ENCODE results near the gene LAPTM5.

GRCh38 chr1:30697571-30698376, 59.8 kb downstream of the LAPTM5 start:
- TF ChIP-seq, protein P1, sequence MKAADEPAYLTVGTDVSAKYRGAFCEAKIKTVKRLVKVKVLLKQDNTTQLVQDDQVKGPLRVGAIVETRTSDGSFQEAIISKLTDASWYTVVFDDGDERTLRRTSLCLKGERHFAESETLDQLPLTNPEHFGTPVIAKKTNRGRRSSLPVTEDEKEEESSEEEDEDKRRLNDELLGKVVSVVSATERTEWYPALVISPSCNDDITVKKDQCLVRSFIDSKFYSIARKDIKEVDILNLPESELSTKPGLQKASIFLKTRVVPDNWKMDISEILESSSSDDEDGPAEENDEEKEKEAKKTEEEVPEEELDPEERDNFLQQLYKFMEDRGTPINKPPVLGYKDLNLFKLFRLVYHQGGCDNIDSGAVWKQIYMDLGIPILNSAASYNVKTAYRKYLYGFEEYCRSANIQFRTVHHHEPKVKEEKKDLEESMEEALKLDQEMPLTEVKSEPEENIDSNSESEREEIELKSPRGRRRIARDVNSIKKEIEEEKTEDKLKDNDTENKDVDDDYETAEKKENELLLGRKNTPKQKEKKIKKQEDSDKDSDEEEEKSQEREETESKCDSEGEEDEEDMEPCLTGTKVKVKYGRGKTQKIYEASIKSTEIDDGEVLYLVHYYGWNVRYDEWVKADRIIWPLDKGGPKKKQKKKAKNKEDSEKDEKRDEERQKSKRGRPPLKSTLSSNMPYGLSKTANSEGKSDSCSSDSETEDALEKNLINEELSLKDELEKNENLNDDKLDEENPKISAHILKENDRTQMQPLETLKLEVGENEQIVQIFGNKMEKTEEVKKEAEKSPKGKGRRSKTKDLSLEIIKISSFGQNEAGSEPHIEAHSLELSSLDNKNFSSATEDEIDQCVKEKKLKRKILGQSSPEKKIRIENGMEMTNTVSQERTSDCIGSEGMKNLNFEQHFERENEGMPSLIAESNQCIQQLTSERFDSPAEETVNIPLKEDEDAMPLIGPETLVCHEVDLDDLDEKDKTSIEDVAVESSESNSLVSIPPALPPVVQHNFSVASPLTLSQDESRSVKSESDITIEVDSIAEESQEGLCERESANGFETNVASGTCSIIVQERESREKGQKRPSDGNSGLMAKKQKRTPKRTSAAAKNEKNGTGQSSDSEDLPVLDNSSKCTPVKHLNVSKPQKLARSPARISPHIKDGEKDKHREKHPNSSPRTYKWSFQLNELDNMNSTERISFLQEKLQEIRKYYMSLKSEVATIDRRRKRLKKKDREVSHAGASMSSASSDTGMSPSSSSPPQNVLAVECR (CRISPR knock-in tag; IDR thresholded peaks at IDR 0.05; ENCODE audit: borderline replicate concordance), result no peak
- TF ChIP-seq HDAC6 (IDR thresholded peaks at IDR 0.05; ENCODE audit: low read depth, low read length), result no peak
- TF ChIP-seq PHF5A (CRISPR knock-in tag; IDR thresholded peaks at IDR 0.05; ENCODE audit: low read depth, unreplicated experiment), result no peak
- TF ChIP-seq RFX5 (IDR thresholded peaks at IDR 0.05; ENCODE audit: low read depth, low read length), result no peak
- TF ChIP-seq YEATS4 (CRISPR knock-in tag; IDR thresholded peaks at IDR 0.05; ENCODE audit: borderline replicate concordance), result no peak
- TF ChIP-seq, protein P2, sequence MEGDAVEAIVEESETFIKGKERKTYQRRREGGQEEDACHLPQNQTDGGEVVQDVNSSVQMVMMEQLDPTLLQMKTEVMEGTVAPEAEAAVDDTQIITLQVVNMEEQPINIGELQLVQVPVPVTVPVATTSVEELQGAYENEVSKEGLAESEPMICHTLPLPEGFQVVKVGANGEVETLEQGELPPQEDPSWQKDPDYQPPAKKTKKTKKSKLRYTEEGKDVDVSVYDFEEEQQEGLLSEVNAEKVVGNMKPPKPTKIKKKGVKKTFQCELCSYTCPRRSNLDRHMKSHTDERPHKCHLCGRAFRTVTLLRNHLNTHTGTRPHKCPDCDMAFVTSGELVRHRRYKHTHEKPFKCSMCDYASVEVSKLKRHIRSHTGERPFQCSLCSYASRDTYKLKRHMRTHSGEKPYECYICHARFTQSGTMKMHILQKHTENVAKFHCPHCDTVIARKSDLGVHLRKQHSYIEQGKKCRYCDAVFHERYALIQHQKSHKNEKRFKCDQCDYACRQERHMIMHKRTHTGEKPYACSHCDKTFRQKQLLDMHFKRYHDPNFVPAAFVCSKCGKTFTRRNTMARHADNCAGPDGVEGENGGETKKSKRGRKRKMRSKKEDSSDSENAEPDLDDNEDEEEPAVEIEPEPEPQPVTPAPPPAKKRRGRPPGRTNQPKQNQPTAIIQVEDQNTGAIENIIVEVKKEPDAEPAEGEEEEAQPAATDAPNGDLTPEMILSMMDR (CRISPR knock-in tag; IDR thresholded peaks at IDR 0.05), result 0 out of 2 replicates have a peak, but pooled peaks have one; percentile 7
- TF ChIP-seq POLR2AphosphoS5 (IDR thresholded peaks at IDR 0.05; ENCODE audit: low read depth, low read length), result no peak
- TF ChIP-seq ARNT2 (CRISPR knock-in tag; IDR thresholded peaks at IDR 0.05; ENCODE audit: low read depth), result no peak
- no peak for TF ChIP-seq ZNF703 (CRISPR knock-in tag; IDR thresholded peaks at IDR 0.05; ENCODE audit: borderline replicate concordance)
- TF ChIP-seq BCL6 (CRISPR knock-in tag; IDR thresholded peaks at IDR 0.05), result no peak
- TF ChIP-seq IRF9 (CRISPR knock-in tag; IDR thresholded peaks at IDR 0.05; ENCODE audit: borderline replicate concordance), result no peak
- no peak for TF ChIP-seq POLR2AphosphoS2 (IDR thresholded peaks at IDR 0.05; ENCODE audit: low read depth, low read length)

Measured in HepG2 (cell line).